ENCODE measurements around the gene BHLHE40. TPM values are rescaled to one million over a fixed set of nuclear protein-coding genes. Genes with fewer than 3 reads are reported as not detected.
A peak's percentile ranks its signal among the peaks of the same experiment; 100 is the strongest.

BHLHE40 gene
- total and polyA plus RNA-seq, 2 of the 13 experiments (the other 11 are each of a cell fraction or from before 2014, with no cell fraction given) = 1.8 to 51.0 TPM

DNA sequence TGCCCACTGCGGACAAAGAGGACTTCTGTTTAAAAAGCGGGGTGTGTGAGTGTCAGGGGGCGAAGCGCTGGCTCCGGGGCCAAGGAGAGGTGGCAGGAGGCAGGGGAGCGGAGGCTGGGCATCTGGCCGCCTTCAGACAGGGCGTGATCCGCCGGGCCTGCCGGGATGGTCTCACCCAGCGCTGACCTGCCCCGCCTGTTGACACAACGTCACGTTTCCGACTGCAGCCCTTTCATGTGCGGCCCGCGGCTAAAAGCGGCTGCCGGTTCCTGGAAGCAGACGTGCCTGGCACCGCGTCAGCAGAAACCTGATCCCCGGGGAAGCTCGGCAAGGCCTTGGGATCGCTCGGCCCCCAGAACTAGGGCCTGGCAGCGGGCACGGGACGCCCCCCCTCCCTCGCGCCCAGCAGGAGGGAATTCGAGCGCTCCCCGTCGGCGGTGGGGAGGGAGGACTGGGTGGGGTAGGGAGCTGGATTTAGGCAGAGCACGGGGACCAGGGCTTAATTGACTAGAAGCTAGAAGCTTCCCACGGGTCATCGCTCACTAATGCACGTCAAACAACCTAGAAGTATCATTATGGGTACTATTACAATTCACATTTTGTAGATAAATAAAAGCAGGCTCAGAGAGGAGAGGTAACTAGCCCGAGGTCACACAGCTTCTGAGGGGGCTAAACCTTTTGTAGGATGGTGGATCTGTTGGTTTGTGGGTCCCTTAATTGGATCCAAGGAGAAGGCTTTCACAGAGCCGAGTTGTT is 7.7 kb downstream of the BHLHE40 start (continued):
- TF ChIP-seq, protein P1, sequence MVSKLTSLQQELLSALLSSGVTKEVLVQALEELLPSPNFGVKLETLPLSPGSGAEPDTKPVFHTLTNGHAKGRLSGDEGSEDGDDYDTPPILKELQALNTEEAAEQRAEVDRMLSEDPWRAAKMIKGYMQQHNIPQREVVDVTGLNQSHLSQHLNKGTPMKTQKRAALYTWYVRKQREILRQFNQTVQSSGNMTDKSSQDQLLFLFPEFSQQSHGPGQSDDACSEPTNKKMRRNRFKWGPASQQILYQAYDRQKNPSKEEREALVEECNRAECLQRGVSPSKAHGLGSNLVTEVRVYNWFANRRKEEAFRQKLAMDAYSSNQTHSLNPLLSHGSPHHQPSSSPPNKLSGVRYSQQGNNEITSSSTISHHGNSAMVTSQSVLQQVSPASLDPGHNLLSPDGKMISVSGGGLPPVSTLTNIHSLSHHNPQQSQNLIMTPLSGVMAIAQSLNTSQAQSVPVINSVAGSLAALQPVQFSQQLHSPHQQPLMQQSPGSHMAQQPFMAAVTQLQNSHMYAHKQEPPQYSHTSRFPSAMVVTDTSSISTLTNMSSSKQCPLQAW (CRISPR knock-in tag; IDR thresholded peaks at IDR 0.05) = peak; percentile 100
- TF ChIP-seq KDM2A (CRISPR knock-in tag; IDR thresholded peaks at IDR 0.05; ENCODE audit: borderline replicate concordance, low read depth) (peak; percentile 99), XBP1 (CRISPR knock-in tag; IDR thresholded peaks at IDR 0.05) (peak; percentile 79; the same call in 1 of the 2 replicates), KDM5B (CRISPR knock-in tag; IDR thresholded peaks at IDR 0.05; ENCODE audit: borderline replicate concordance) (peak; percentile 98; the same call in 1 of the 2 replicates), ZNF564 (CRISPR knock-in tag; IDR thresholded peaks at IDR 0.05) (peak; percentile 100), ZNF263 (CRISPR knock-in tag; IDR thresholded peaks at IDR 0.05) (peak; percentile 91)
- TF ChIP-seq, protein P2, sequence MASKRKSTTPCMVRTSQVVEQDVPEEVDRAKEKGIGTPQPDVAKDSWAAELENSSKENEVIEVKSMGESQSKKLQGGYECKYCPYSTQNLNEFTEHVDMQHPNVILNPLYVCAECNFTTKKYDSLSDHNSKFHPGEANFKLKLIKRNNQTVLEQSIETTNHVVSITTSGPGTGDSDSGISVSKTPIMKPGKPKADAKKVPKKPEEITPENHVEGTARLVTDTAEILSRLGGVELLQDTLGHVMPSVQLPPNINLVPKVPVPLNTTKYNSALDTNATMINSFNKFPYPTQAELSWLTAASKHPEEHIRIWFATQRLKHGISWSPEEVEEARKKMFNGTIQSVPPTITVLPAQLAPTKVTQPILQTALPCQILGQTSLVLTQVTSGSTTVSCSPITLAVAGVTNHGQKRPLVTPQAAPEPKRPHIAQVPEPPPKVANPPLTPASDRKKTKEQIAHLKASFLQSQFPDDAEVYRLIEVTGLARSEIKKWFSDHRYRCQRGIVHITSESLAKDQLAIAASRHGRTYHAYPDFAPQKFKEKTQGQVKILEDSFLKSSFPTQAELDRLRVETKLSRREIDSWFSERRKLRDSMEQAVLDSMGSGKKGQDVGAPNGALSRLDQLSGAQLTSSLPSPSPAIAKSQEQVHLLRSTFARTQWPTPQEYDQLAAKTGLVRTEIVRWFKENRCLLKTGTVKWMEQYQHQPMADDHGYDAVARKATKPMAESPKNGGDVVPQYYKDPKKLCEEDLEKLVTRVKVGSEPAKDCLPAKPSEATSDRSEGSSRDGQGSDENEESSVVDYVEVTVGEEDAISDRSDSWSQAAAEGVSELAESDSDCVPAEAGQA (IDR thresholded peaks at IDR 0.05; ENCODE audit: low read depth) = peak; percentile 77
- TF ChIP-seq, protein P2 (CRISPR knock-in tag; IDR thresholded peaks at IDR 0.05; ENCODE audit: borderline replicate concordance) = peak; percentile 19; the same call in 1 of the 2 replicates
- TF ChIP-seq, protein P3, sequence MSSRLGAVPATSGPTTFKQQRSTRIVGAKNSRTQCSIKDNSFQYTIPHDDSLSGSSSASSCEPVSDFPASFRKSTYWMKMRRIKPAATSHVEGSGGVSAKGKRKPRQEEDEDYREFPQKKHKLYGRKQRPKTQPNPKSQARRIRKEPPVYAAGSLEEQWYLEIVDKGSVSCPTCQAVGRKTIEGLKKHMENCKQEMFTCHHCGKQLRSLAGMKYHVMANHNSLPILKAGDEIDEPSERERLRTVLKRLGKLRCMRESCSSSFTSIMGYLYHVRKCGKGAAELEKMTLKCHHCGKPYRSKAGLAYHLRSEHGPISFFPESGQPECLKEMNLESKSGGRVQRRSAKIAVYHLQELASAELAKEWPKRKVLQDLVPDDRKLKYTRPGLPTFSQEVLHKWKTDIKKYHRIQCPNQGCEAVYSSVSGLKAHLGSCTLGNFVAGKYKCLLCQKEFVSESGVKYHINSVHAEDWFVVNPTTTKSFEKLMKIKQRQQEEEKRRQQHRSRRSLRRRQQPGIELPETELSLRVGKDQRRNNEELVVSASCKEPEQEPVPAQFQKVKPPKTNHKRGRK (CRISPR knock-in tag; IDR thresholded peaks at IDR 0.05) = peak; percentile 88; the same call in 1 of the 2 replicates
- TF ChIP-seq, protein P4, sequence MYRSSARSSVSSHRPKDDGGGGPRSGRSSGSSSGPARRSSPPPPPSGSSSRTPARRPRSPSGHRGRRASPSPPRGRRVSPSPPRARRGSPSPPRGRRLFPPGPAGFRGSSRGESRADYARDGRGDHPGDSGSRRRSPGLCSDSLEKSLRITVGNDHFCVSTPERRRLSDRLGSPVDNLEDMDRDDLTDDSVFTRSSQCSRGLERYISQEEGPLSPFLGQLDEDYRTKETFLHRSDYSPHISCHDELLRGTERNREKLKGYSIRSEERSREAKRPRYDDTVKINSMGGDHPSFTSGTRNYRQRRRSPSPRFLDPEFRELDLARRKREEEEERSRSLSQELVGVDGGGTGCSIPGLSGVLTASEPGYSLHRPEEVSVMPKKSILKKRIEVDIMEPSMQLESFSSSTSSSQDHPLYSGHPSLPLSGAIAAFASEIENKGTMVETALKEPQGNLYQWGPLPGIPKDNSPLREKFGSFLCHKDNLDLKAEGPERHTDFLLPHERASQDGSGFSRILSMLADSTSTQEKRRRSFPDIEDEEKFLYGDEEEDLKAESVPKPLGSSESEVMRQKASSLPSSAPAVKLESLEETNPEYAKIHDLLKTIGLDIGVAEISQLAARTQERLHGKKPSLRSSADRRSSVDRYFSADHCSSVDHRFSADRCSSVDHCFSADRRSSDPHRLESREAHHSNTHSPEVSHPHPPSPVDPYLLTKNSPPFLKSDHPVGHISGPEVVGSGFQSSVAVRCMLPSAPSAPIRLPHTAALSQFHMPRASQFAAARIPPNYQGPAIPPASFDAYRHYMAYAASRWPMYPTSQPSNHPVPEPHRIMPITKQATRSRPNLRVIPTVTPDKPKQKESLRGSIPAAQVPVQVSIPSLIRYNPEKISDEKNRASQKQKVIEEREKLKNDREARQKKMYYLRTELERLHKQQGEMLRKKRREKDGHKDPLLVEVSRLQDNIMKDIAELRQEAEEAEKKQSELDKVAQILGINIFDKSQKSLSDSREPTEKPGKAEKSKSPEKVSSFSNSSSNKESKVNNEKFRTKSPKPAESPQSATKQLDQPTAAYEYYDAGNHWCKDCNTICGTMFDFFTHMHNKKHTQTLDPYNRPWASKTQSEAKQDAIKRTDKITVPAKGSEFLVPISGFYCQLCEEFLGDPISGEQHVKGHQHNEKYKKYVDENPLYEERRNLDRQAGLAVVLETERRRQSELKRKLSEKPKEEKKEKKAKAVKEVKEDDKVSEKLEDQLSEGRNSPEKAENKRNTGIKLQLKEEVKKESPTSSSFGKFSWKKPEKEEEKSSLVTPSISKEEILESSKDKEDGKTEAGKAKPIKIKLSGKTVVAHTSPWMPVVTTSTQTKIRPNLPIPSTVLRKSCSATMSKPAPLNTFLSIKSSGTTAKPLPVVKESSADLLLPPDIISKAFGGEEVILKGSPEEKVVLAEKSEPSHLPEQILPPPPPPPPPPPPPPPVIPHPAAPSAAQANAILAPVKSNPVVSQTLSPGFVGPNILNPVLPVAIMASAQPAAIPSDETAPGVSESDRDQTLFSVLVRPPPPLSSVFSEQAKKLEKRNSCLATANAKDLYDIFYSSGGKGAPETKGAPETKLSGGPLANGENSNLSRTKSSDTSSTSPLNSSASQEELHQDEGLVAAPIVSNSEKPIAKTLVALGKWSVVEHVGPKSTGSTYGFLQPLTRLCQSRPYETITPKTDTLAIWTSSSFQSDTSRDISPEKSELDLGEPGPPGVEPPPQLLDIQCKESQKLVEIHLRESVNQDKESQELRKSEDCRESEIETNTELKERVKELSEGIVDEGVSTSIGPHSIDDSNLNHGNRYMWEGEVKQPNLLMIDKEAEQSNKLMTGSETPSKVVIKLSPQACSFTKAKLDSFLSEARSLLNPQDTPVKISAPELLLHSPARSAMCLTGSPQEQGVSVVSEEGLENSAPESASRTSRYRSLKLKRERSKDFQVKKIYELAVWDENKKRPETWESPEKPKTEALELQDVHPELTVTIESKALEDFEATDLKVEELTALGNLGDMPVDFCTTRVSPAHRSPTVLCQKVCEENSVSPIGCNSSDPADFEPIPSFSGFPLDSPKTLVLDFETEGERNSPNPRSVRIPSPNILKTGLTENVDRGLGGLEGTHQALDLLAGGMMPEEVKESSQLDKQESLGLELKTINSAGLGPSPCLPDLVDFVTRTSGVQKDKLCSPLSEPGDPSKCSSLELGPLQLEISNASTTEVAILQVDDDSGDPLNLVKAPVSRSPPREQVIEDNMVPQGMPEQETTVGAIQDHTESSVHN (CRISPR knock-in tag; IDR thresholded peaks at IDR 0.05) = peak; percentile 98
